MM.1S (cell line): ENCODE data around the gene GPR153.

ENCODE experiments used
- EZH2 ChIP-seq: fragments of 300-600 bp; sonication (generic); optimal IDR thresholded peaks from 2 replicates; pipeline ENCODE3; 2017; ENCODE audit warnings: low read depth, mild to moderate bottlenecking, antibody characterized with exemption, low read length, mixed read lengths
- TF ChIP-seq, protein P1 (sequence below): fragments of 300-600 bp; sonication (generic); IDR thresholded peaks from 2 replicates; pipeline ENCODE4 v1.5.1; 2016; ENCODE audit warnings: antibody characterized with exemption, low read length, mixed read lengths

DNA sequence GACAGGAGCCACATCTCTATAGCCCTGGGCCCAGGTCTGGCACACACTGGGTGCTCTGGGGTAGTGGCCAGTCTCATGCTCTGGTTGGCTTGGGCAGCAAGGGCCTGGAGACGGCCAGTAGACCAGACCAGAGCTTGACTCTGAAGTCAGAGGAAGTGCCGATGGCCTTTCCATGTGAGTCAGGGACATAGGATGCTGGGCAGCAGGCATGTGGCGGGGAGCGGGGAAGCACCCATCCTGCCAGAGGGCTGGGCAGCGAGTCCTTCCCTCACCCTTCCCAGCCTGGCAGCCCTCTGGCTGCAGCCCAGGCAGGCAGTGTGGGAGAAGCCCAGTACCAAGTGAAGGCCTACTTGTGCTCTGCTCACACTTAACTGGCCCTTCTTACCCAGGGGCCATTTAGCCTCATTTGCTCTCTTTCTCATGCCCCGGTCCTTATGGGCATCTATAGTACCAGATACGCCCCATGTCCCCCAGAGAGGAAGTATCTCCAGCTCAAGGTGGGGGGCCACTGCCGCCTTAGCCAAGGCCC lies 3.3 kb downstream of the GPR153 start:
- TF ChIP-seq EZH2 = no peak
- TF ChIP-seq, protein P1, sequence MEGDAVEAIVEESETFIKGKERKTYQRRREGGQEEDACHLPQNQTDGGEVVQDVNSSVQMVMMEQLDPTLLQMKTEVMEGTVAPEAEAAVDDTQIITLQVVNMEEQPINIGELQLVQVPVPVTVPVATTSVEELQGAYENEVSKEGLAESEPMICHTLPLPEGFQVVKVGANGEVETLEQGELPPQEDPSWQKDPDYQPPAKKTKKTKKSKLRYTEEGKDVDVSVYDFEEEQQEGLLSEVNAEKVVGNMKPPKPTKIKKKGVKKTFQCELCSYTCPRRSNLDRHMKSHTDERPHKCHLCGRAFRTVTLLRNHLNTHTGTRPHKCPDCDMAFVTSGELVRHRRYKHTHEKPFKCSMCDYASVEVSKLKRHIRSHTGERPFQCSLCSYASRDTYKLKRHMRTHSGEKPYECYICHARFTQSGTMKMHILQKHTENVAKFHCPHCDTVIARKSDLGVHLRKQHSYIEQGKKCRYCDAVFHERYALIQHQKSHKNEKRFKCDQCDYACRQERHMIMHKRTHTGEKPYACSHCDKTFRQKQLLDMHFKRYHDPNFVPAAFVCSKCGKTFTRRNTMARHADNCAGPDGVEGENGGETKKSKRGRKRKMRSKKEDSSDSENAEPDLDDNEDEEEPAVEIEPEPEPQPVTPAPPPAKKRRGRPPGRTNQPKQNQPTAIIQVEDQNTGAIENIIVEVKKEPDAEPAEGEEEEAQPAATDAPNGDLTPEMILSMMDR = no peak
